OCI-LY7 (cell line): ENCODE results near the gene NTM.

Experiments used
- EZH2phosphoT487 ChIP-seq: fragments of 200-600 bp; sonication (generic); IDR thresholded peaks from 2 replicates; pipeline ENCODE4 v1.6.1; 2018; ENCODE audit warnings: low read depth, borderline replicate concordance, mild to moderate bottlenecking, mixed run types, antibody characterized with exemption, low read length, moderate library complexity, mixed read lengths
- TF ChIP-seq, protein P1 (sequence below): fragments of 200-600 bp; sonication (generic); conservative IDR thresholded peaks from 2 replicates; pipeline ENCODE4 v1.5.1; 2014; ENCODE audit warnings: mild to moderate bottlenecking, antibody characterized with exemption, low read length, moderate library complexity, mixed read lengths

DNA sequence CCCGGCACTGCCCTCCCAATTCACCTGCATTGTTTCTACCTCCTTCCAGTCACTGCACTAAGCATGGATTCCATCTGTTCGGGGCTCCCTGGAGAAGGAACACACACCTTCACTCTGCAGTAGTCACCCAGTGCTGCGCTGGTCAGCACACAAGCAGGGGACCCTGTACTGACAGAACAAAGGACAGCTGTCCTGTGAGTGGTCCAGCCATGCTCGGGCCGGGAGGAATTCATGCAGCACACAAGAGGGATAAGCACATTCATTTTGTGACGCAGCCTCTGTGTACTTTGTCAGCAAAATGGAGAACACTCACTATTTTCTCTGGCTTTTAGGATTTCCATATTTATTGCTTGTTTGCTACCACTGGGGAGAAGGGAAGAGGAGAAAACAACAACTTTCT lies 167.3 kb downstream of the NTM start:
- TF ChIP-seq EZH2phosphoT487, result no peak
- TF ChIP-seq, protein P1, sequence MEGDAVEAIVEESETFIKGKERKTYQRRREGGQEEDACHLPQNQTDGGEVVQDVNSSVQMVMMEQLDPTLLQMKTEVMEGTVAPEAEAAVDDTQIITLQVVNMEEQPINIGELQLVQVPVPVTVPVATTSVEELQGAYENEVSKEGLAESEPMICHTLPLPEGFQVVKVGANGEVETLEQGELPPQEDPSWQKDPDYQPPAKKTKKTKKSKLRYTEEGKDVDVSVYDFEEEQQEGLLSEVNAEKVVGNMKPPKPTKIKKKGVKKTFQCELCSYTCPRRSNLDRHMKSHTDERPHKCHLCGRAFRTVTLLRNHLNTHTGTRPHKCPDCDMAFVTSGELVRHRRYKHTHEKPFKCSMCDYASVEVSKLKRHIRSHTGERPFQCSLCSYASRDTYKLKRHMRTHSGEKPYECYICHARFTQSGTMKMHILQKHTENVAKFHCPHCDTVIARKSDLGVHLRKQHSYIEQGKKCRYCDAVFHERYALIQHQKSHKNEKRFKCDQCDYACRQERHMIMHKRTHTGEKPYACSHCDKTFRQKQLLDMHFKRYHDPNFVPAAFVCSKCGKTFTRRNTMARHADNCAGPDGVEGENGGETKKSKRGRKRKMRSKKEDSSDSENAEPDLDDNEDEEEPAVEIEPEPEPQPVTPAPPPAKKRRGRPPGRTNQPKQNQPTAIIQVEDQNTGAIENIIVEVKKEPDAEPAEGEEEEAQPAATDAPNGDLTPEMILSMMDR, result no peak
